T-helper 1 cell (primary cell): ENCODE data around the gene SGCD.

Source experiments
- DNase-seq, 5 donors: peaks; one replicate each; pipeline ENCODE4 v3.0.0-alpha.2; 2012 to 2020
- total RNA-seq, 4 donors: gene quantifications; one replicate each; lab custom pipeline; 2026; lab: John Stamatoyannopoulos, UW

The SGCD gene
- 0 to 0.12 (median 0) reads per million in 4 donors for total RNA-seq

DNA sequence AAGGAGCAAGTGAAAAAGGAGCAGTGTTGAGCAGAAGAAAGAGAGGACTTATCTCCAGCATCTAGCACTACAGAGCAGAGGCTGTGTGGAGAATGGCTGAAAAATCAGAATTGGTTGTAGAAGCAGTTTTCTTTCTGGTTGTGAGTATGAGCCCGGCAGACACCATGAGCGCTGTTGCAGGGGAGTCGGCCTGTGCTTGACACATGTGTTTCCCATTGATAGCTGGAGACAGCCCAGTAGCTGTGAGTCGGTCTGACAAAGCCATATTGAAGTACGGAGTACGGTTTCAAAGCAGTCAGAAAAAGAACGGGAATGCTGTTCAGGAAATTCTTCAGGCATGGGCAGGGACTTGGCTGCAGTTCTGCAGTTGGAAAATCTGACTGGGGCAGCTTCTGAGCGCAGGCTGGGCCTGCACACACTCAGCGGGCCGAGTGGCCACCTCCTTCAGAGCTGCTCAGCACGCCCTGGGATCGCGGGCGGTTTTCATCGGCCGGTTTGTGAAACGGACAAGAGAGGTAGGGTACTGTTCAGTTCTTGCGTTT lies at the start of gene SGCD:
TSS of gene SGCD (plus strand) at position 447 of the 542 bp plus-strand sequence.
- no peak for DNase-seq

DNA sequence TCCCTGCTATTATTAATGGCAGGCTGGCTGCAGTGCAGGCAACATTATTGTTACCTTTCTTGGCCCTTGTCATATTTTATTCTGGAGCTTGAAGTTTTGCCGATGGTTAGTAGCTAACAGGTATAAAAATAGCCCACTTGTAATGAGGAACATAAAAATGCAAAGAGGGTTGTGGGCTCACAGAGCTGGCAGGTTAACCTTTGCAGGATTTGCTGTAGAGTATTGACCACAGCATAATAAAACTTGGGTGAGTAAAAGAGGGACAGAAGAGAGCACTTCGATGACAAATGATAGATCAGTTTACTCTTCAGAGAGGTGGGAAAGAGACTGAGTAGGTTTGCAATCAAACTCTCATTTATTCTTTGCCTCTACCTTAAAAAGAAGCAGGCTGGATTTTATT lies 49.7 kb upstream of the SGCD start:
- no peak for DNase-seq

DNA sequence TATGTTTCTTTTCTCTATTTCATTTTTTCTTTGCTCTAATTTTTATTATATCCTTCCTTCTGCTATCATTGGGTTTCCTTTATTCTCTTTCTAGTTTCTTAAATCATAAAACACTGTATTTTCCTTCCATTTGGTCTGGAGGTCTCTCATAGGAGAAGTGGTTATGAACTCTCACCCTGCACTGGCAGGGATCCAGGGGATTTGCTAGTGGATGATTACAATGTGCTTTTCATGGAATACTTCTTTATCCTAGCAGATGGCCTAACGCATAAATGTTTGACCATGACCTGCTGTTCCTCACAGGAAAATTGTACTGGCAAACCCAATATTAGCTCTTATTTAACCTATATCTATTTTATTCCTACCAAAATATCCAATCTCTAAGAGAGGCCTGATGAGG lies 31.5 kb upstream of the SGCD start:
- DNase-seq: no peak

DNA sequence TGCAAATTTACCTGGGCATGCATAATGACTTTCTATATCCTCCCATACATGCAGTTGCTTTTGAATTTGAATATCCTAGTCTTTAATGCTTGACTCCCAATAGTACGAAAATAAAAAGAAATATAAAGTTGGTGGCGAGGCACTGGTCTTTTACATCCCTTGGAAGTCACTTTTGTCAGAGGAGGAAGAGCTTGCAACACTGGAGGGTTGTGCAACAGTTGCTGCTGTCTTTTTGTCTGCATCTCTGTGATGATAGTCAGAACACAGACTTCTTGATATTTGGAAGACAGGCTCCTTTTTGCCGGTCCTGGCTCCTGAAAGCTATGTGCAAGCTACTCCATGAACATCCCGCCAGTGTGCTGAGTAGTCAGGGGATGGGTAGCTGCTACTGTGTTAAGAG lies 16.8 kb upstream of the SGCD start:
- no peak for DNase-seq

DNA sequence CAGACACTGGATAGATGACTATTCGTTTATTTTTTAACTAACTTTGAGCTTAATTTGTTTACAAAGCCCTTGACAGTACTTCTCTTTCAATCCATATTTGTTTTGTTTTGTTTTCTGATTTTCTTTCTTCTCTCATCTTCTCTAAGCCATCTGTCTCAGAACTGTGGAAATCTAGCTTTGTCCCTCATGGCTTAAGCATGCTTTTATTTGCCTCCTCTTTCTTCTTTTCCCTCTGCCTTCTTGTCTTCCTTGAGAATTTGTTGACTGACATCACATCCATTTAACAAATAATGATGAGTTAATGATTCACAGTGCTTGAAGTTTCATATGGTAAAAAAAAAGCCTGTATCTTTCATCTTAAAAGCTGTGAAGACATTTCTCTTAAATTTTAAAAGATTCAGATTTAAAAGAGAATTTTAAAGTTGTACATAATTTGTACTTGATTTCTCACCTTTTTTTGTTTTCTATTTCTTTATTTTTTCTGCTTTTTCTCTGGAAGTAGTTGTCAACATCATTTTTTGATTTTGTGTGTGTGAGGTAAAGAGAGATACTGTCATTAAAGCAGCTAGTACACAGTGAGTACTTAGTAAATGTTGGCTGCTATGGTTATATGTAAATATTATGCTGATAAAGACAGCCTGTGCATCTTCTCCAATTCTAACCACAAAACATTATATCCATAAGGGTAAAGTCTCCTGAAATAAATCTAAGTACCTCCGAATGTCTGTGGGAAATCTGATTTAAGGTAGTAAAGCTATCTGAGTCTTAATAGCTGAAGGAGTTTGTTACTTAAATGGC lies 13.9 kb upstream of the SGCD start:
- DNase-seq: no peak

DNA sequence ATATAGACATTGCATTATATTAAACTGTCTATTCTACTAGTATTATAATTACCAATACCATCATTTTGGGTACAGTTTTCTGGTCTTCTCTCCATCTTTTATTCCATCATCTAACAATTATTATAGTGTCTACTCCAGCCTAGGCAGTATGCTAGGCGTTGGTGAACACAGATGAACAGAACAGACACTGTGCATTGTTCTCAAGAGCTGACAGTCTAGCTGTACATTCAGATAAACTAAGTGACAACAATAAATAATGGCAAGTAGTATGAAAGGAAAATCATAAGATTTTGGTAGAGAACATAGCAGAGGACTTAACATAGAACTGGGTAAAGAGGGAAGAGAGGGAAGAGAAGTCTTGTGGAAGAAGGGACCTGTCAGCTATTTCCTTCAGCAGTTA lies 12.5 kb upstream of the SGCD start:
- DNase-seq: no peak

DNA sequence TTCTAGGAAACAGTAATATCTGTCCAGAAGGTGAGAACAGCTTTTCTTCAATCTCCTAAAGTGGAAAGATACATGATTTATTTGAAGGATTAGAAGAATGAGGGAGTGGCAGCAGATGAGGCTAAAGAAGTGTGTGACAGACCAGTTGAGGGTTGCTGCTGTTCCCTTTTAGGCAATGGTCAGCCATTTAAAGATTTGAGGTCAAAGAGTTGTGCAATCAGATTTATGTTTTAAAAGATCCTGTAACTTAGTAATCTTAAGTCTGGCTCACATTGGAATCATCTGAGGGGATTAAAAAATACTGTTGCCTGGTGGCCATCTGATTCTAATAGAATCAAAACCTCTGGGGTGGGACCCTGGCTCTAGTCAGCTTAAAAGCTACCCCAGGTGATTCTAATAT lies 4.3 kb upstream of the SGCD start:
- DNase-seq: no peak

DNA sequence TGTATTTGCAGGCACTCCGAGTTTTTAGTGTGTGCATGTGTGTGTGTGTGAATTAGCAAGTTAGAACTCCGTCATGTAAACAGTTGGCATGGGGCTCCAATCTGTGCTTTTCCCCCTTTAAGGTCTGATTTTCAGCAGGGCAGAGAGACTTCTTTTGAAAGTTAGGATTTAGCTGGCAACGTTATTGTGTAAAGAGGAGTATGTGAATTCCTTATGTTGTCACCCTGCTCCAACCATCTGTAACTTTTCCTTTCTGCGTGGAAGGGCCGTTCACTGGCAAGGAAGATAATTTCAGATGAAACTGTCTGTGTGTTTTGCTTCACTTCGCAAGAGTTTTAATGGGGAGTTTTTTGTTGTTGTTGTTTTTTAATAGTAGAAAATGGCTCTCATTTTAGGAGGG lies 332 bp downstream of the SGCD start:
- no peak for DNase-seq

DNA sequence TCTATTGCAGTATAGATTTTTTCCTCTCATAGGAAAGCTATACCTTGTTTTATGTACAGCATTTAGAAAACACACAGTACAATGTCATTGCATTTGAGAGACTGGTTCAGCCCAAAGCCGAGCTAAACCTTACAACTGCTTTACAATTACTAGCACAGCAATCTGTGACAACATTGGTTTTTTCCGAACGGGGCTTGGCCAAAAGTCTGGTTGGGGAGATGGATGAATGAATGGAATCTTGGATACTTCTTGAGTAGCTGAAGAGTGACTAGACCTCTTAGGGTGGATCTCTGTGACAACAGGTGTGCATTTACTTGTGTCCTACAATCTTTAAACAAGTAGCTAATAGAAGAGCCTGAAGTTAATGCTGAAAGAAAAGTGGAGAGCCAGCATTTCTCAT lies 1.2 kb downstream of the SGCD start:
- DNase-seq: no peak

DNA sequence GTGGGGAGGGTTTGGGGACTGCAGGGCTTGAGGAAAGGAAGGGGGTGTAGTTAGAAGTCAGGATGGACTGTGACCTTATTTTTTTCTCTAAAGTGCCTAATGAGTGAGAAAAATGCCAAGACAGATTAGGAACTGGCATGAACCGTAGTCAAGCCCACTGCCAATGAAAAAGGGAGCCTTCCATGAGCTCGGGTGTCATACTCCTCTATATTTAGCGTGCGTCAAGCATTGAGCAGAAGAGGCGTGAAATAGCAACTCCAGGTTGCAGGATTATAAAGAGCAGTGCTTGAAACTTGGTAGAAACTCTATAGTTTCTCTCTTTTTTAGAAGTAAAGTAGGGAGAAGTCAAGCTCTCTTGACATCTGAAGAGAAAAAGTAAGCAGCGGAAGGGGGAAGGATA lies 1.8 kb downstream of the SGCD start:
- no peak for DNase-seq

DNA sequence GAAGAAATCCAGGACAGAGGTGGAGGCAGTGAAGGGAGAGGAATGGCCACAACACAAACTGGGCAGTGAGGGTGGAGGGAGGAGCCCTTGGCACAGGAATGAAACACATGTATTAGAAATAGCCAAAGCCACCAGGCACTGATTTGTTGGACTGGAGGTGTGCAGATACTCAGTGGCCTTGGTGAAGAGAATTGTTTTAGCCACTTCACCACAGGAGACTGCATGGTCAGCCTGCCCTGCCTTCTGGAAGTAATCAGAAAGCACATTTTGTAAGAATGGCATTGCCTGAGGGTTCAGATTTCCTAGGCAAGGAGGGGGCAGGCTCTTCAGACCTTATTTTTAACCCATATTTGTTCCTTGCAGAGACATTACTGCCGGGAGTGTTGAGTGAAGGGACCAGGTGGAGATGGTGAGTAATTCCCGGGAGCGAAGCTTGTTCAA lies 2.2 kb downstream of the SGCD start:
- no peak for DNase-seq

DNA sequence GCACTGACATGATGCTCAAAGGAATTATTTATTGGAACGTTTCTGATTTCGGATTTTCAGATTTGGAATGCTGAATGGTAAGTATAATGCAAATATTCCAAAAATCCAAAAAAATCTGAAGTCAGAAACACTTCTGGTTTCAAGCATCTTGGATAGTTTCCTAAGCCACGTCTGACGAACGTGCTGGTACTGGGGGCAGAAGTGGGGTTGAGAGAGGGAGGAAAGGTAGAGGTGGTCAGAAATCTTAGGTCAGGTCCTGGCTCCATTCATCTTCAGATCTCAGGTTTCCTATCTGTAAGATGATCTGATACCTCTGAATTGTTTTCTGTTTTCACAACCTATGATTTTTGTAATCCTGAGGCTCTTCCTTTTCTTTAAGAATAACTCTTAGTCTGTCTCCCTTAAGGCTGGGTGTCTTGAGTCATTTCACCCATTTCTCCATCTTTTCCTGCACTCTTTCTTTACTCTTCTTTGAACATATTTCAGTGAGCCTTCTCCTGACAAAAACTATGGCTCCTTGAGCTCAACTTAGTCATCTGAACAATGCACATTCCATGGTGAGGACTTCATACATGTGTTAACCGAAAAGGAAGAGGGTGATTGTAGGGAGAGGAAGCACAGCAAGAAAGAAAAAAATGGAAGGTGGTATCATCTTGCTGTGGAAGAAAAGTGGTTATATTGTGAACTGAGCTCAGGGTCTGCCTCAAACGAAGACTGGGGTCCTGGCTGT lies 3.3 kb downstream of the SGCD start:
- DNase-seq: no peak

DNA sequence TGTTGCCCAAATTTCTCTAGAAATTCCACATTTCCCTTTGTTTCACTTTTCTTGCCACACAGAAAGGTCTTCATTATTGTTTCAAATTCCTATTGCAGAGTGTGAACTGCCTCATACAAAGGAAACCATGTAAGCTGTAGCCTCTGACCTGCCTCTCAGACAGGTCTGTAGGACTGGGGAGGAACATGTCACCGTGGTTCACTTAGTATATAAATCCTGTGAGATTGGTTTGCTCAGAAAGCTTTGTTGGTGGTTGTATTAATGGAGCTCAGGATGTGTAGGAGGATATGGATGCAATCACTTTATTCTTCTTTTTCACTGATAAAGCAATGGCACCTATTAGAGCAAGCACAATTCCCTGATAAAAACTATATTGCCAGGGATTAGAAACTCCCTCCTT lies 4.2 kb downstream of the SGCD start:
- DNase-seq: no peak

DNA sequence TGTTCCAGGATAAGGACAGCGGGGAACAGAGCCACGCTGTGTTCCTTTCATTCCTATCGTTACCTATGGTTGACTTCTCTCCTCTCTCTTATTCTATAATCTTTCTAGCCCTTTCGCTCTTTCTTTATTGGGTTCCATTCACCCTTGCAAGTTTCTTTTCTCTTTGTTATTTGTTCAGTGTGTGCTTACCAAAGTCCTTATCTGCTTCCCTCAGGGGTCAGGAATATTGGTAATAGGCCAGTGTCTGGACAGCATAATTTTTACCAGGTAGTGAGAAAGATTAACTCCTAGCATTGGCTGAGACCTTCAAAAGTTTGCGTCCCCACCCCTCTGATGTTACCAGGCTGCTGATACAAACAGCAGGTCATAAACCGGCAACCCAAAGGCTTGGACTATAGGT lies 4.9 kb downstream of the SGCD start:
- no peak for DNase-seq

DNA sequence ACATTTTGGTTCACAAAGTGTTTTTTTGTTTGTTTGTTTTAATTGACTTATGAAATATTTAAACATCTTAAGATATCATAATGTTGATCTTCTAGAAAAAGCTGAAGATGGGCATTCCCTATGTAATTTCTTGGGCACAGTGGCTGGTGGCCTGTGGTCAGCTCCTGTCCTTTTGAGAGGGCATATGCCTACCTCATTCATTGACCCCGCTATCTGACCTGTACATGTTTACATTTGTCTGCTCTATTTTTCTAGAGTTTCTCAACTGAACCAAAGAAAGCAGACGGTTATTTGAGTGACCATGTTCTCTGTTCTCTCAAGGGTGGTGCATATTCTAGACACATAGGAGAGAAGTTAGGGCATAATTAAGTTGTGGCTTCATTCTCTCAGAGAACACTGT lies 5.3 kb downstream of the SGCD start:
- no peak for DNase-seq

DNA sequence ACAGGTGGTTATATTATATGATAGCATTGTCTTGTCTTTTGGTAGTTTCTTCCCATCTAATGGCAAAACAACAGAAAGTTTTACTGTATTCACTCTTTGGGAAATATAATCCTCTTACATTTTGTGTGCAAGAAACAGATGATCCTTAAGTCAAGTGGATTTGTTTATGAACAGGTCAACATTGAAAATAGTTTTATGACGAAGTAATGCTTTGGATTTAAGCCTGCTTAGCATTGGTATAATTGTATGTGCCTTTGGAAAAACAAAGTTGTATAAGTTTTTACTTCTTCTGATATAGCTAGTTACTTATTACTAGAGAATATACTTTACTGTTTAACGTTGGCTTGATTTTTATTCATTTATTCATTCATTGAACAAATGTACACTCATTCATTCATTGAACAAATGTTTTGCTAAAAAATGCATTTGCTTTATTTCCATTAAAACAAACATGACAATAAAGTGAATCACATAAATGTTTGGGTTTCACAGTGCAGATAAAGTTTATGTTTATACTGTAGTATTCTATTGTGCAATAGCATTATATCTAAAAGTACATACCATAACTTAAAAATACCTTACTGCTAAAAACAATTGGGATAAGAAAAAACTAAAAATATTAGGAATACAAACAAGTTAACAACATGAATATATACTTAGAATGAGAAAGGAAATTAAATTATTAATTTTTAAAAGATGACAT lies 12.3 kb downstream of the SGCD start:
- no peak for DNase-seq

DNA sequence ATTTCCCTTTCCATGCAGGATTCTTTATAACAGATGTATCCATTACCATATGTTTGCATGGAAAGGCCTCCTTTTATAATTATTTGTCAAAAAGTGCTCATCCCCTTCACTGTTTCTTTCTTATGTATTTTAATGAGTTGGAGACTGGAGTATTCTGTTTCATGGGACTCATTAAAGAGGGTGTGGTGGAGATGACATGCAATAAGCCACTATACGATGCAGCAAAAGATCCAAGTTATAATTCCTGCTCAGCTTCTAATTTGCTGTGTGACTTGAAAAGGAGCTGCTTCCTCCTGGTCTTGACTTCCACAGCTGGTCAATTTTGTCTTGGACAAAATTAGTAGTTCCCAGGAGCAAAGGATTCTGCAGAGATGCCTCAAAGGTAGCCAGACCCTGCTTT lies 13.9 kb downstream of the SGCD start:
- DNase-seq: no peak

DNA sequence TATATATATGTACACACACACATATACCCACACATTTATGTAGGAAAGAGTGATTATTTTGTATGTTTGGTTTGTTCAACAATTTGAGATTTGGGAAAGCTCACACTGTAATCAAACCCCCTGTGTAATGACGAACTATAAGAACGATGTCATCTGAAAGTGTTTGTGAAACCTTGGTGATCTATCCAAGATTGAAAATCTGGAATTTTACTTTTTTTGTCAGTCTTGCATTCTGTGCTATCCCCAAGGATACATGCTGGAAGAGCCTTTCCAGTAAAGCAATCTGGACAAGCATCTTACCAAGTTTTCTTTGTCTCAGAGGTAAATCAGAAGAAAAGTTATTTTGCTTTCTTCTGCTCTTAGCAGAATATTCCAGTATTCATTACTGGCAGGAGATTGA lies 23.3 kb downstream of the SGCD start:
- DNase-seq: no peak

DNA sequence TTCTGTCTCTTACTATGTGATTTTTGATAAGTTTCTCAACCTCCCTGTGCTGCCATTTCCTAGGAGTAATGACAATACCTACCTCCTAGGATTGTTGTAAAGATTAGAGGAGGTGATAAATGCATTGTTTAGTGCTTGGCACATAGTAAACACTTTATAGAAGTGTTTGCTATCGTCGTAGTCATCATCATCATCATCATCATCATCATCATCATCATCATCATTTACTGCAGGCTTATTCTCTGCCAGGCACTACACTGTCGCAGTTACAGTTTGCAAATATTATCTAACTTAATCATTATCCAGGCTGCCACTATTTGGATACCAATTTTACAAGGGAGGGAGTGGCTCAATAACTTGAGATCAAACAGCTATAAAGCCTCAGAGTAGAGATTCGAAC lies 24.5 kb downstream of the SGCD start:
- DNase-seq: no peak

DNA sequence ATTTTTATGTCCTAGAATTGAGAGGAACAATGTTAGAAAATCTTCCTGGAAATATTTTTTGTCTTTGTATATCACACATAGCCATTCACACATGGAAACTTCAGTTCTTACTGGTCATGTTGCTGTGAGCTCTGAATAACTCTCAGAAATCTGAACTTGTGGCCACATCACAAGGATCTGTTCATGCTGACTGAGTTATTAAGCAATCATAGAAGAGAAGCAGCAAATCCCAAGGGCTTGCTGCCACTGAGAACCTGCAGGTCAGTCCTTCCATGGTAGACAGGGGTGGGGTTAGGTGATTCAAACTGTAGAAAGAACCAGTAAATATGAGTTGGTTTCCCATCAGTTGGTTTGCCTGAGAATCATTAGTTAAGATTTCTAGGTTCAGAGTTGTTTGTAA lies 27.6 kb downstream of the SGCD start:
- no peak for DNase-seq

DNA sequence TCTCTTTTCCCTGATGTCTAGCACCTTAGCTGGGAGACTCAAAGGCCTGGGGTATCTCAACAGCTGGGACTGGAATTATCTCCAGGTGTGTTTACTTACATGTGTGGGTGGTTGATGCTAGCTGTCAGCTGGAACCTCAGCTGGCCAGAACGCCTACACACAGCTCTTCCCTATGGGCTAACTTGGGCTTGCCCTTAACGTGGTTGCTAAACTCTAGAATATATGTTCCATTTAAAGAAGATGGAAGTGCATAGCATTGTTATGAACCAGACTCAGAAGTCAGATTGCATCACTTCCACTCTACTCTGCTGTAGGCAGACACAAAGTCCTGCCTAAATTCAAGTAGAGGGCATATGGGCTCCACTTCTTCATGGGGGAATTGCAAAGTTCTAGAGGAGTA lies 29.3 kb downstream of the SGCD start:
- DNase-seq: no peak

DNA sequence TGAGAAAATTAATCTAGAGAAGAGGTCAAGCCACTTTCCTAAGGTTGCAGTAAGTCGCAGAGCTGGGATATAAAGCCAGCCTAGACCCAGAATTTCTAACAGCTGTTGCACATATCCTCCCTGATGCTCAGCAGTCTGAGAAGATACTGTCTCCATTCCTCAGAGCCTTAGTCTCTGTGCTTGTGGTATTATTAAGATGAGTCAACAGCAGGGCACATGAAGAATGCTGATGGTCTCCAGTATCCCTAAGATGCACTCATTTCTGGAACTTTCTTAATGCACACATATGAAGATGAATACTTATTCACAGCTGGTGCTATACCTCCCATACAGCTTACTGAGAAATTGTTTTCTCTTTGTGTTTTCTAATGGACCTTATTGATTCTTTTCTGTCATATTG lies 32.5 kb downstream of the SGCD start:
- DNase-seq: no peak

DNA sequence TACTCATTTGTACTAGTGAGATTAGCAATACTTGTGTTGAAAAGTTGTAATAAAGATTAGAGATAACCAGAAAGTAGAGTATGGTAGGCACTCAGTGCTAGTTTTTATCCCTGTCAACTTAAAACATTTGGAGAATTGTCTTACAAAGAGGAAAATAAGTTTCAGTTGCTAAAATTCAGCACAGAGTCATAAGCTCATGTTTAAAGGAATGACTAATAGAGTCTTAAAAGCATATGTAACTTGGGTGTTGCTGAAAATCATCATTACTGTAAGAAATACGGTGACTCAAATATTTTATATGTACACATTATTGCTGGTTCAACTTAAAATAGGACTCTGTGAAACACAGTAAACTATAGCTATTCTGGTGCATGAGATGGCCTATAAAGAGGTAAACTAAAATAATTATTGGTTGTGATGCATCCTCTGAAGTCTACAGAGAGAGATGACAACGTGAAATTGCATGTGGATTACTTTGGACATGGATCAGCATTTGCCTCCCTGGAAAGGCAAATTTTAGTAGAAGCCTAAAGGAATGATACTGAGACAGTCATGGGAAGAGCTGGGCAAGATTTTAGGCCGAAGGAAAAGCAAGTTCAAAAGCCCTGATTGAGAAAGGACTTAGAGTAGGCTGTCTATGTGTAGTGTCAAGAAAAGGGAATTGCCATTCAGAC lies 34.6 kb downstream of the SGCD start:
- no peak for DNase-seq
